Measurements from ENCODE around the gene PHKA2. TPM values are rescaled to one million over a fixed set of nuclear protein-coding genes. Genes with fewer than 3 reads are reported as not detected.
"Not testable (repeated sequence)": the region's sequence is repeated elsewhere in the genome, so short reads cannot be mapped to it uniquely, and the experiment has no call there.

The PHKA2 gene
- total RNA-seq, 4 donors from 2014 or later: 8.7 to 17.6 (median 14.1) TPM

GRCh38 chrX:18985186-18985435 is 1.2 kb upstream of the PHKA2 start:
- intact Hi-C loops (cut with DNase I; ENCODE audit: low total_unique reads): no loop called here
- no peak for DNase-seq (ENCODE audit: low spot score in 2 of 2)
- 5 to 53% methylated on average over 4 of the region's 4 CpGs for WGBS, 2 donors
- TF ChIP-seq CTCF (IDR thresholded peaks at IDR 0.05): no peak
- H3K4me3 ChIP-seq (ENCODE audit: low read depth, poor library complexity, severe bottlenecking): peak overlapping the region; percentile 62

- intact Hi-C loops (cut with DNase I; ENCODE audit: low total_unique reads): no loop called here
- peak overlapping the region; percentile 62 for H3K4me3 ChIP-seq (ENCODE audit: low read depth, poor library complexity, severe bottlenecking)
- no peak for TF ChIP-seq POLR2A (IDR thresholded peaks at IDR 0.05)
- peak in 1 of 3 donors; percentile 25 for TF ChIP-seq CTCF (IDR thresholded peaks at IDR 0.05)
- 0 to 26% methylated on average over 7 to 23 of the region's 71 CpGs for WGBS, 2 donors
- DNase-seq (ENCODE audit: low spot score in 2 of 2): peak; percentile 58 to 95
These were observed 669 bp upstream of the PHKA2 start for GRCh38 chrX:18984381-18985185.

- intact Hi-C loops (cut with DNase I; ENCODE audit: low total_unique reads): no loop called here
- 76 to 82% methylated on average over 6 of the region's 6 CpGs for WGBS, 2 donors
These were observed 2.6 kb downstream of the PHKA2 start for GRCh38 chrX:18981124-18981807.

GRCh38 chrX:18980262-18980661 is 3.7 kb downstream of the PHKA2 start:
- 74 to 78% methylated on average over 6 of the region's 6 CpGs for WGBS, 2 donors
- H3K4me3 ChIP-seq (ENCODE audit: low read depth, poor library complexity, severe bottlenecking); DNase-seq (ENCODE audit: low spot score in 2 of 2); intact Hi-C loops (cut with DNase I; ENCODE audit: low total_unique reads): not testable (repeated sequence)

More at GRCh38 chrX:18981124-18981807, 2.6 kb downstream of the PHKA2 start:
- H3K4me3 ChIP-seq (ENCODE audit: low read depth, poor library complexity, severe bottlenecking): no peak overlapping the region
- no peak for TF ChIP-seq POLR2A (IDR thresholded peaks at IDR 0.05)
- no peak for DNase-seq (ENCODE audit: low spot score in 2 of 2)

- no peak for TF ChIP-seq POLR2A (IDR thresholded peaks at IDR 0.05)
- no peak for TF ChIP-seq CTCF (IDR thresholded peaks at IDR 0.05)
- WGBS, 2 donors: 93 to 94% methylated on average over 7 of the region's 7 CpGs
- no peak for DNase-seq (ENCODE audit: low spot score in 2 of 2)
- H3K4me3 ChIP-seq (ENCODE audit: low read depth, poor library complexity, severe bottlenecking): no peak overlapping the region
- intact Hi-C loops (cut with DNase I; ENCODE audit: low total_unique reads): no loop called here
These were observed 8.9 kb downstream of the PHKA2 start for GRCh38 chrX:18974993-18975392.

GRCh38 chrX:18973527-18974192 is 10.3 kb downstream of the PHKA2 start:
- no peak overlapping the region for H3K4me3 ChIP-seq (ENCODE audit: low read depth, poor library complexity, severe bottlenecking)
- whole genome bisulfite sequencing, 2 donors: 74 to 75% methylated on average over 7 of the region's 7 CpGs
- no peak for TF ChIP-seq POLR2A (IDR thresholded peaks at IDR 0.05)
- TF ChIP-seq CTCF (IDR thresholded peaks at IDR 0.05): no peak
- DNase-seq (ENCODE audit: low spot score in 2 of 2): no peak
- intact Hi-C loops (cut with DNase I; ENCODE audit: low total_unique reads): no loop called here

Data from lower leg skin (tissue), 4 donors.